Measurements from ENCODE around the gene C2orf92.
"Not testable (repeated sequence)": the region's sequence is repeated elsewhere in the genome, so short reads cannot be mapped to it uniquely, and the experiment has no call there.

The C2orf92 gene

GRCh38 chr2:97669448-97669847, at the start of gene C2orf92:
TSS of gene C2orf92 (plus strand) at chr2:97669713. CDS start at chr2:97669789, 76 bp downstream.
- DNase-seq (ENCODE audit: low spot score): no peak

DNA sequence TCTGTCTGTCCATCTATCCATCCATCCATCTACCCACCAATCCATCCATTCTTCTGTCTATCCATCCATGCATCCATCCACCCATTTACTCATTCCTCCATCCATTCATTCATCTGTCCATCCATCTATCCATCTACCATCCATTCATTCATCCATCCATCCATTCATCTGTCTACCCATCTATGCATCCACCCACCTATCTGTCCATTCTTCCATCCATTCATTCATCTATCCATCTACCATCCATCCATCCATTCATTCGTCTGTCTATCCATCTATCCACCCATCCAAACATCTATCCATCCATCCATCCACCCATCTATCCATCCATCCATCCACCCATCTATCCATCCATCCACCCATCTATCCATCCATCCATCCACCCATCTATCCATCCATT, 49.0 kb upstream of the C2orf92 start:
- DNase-seq (ENCODE audit: low spot score): not testable (repeated sequence)

DNA sequence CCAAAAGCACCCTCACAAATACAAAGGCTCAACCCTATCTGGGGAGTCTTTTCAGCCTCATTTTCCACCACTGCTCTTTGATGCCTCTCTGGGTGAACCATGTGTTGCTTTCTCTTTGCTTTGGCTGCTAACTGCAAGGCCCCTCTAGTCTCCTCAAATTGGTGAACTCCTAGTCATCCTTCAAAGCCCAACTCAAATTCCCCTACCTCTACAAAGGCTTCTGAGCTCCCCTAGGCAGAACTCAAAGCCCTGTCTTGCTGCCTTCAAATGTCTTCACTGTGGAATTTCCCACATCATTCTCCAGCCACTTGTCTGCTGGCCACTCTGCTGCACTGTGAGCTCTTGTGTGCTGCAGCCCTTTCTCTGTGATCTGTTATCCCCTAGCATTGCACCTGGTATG, 46.5 kb upstream of the C2orf92 start:
- DNase-seq (ENCODE audit: low spot score): not testable (repeated sequence)

DNA sequence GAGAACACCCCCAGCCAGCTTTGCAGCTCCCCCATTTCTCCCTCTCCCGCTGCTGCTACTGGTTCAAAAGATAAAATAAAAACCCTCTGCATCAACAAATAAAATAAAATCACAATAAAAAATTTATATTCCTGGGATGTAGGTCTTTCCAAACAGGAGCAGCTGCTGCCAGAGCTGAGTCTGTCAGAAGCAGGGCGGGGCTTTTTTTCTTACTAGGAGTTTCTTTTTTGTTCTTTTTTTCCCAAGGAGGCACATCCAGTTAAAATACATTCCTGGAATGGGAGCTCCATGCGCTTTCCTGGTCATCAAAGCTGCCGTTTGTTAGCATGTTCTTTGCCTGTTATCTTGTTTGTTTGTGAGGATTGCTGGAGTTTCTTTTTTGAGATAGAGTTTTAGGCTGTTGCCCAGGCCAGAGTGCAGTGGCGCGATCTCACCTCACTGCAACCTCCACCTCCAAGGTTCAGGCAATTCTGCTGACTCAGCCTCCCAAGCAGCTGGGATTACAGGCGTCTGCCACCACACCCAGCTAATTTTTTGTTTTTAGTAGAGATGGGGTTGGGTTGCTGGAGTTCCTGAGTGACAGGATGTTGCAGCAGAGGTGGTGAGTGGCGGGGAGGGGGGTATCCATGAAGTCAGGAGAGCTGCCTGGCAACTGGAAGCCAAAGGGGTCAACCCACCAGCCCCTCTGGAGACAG, 44.0 kb upstream of the C2orf92 start:
- not testable (repeated sequence) for DNase-seq (ENCODE audit: low spot score)

DNA sequence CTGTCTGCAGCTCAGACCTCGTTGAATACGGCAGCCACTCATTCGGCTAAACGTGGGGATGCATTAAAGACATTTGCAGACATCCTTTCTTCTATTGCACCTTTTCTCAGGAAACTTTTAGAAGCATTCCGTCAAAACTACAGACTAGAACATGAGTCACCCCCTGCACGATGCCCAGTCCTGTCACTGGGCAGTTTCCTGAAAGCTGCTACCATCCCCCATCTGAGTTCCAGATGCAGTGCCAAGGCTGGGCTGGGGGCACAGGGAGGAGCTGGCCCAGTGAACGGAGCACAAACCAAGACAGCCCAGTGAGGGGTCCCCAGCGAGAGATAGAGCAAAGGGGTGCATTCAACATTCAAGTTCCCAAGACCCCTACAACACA, 43.5 kb upstream of the C2orf92 start:
- not testable (repeated sequence) for DNase-seq (ENCODE audit: low spot score)

DNA sequence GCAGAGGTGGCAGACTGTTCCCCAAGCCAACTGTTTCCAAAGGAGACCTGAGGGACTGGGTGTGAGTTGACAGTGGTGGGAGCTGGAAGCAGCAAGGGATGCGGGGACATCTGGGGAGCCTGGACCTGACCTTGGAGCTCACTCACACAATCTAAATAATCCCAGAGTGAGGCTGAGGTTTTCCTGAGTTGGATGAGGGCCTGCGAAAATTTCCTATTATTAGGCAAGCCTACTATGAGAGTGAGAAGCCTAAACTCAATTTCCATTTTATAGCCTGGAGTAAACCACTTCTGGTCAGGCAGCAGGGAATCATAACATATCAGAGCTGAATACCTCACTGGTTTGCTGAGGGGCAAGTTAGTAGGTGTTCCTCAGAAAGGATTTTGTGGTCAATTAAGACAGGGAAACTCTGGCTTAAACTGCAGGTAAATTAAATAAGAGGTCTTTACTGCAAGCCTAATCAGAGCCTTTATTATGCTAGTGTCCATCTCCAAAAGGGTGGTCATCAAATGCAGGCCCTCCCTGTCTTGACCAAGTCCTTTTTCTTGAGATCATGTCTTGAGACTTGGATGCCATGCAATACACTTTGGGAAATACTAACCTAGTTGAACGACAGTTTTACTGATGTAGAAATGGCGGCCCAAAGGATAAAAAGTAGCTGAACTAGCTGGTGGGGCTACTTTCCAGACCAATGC, 25.3 kb upstream of the C2orf92 start:
- DNase-seq (ENCODE audit: low spot score): no peak

GRCh38 chr2:97645112-97645694, 24.3 kb upstream of the C2orf92 start:
- DNase-seq (ENCODE audit: low spot score): no peak

DNA sequence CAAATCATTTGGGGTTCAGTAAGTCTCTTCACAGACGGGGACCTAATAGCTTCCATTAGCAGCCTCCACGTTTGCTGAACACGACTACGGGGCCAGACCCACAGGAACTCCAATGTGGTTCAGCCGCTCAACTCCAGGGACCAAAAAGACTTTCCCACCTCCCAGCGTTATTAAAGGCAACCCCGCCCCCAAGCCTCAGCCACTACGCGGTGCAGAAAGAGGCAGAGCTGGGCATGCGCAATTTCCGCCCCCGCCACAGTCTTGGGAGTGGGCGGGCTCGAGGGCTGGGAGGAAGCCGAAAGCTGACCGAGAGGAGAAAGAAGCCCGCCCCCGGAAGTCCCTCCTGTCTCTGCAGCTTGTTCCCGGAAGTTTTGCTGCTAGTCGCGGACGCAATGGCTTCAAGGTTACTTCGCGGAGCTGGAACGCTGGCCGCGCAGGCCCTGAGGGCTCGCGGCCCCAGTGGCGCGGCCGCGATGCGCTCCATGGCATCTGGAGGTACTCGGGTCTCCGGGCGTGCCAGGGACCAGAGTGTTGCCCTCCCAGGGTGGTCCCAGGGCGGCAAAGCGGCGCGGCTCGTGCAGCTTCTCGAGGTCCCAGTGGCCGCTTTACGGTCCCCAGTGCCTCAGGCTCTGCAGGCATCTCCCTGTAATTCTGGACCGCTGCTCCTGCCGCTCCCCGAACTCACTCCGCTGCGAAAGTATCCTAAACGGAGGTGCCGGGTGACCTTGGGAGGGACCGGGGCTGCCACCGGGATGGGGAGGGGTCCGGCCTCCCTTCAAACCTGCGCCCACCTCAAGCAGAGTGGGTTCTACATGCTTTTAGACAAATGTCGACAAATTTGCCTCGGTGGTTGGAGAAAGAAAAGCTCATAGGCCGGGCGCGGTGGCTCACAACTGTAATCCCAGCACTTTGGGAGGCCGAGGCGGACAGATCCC, 23.6 kb upstream of the C2orf92 start, which contains the start of gene COX5B:
Gene COX5B, plus strand, starts transcription at position 368 of the 935 bp plus-strand sequence. Its CDS starts 25 bp downstream, at position 393.
- peak; percentile 98 for DNase-seq (ENCODE audit: low spot score)

DNA sequence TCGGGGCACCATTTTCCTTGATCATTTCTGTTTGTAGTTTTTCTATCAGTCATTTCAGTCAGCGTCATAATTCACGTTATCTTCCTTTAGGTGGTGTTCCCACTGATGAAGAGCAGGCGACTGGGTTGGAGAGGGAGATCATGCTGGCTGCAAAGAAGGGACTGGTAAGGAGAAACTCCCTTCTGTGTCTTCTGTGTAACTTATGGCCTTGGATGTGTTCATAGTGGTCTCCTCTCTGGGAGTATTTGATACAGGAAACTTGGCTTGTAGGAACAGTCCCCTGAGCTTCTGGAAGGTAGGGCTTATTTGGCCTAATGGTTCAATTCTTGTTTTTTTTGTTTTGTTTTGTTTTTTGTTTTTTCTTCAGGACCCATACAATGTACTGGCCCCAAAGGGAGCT, 22.5 kb upstream of the C2orf92 start:
- DNase-seq (ENCODE audit: low spot score): no peak

DNA sequence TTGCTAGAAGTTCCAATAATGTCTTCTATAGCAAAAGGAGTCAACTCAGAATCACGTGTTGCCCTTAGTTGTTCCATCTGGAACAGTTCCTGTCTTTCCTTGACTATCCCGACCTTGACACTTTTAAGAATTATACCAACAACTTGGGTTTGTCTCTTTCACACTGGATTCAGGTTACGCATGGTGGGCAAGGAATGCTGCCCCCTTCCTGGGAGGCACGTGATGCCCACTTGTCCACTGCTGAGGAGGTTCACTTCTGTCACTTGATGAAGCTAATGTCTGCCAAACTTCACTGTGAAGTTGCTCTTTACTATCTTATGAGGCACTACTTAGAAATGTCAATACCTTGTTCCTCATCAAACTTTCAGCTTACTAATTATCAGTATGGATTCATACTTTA, 18.4 kb upstream of the C2orf92 start:
- no peak for DNase-seq (ENCODE audit: low spot score)

- DNase-seq (ENCODE audit: low spot score): no peak
Observed at GRCh38 chr2:97653473-97653872, 16.0 kb upstream of the C2orf92 start.

DNA sequence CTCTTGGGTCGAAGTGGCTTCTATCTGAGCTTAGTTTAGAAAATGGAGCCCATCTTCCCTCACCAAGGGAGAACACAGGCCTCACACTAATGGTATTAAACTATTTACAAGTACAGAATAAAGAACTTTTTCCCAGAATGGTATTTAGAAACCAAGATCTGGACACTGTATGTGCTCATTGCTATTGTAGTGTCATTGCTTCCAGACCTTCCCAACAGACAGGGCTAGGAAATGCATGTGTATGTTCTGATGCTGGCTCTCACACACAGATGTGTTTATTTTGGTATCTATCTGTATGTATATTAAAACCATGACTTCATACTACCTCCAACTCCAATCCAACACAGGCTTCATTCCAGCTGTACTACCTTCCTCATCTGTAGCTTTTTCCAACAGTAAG, 15.6 kb upstream of the C2orf92 start:
- DNase-seq (ENCODE audit: low spot score): no peak

DNA sequence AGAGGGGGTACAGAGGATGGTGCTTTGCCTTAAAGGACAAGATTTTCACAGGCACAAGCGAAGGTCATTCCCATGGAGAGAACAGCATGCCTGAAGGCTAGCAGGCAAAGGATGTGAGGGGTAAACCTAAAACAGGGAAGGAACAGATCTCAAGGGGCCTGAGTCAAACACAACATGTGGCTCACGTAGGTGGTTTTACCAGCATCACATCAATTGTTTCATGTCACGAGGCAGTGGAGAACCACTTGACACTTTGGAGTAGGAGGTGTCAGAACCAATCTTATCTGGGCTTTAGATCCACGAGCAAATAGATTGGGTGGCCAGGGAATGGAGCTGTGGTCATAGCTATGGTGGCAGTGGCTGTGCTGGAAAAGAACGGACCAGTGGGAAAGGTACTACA, 15.2 kb upstream of the C2orf92 start:
- no peak for DNase-seq (ENCODE audit: low spot score)

GRCh38 chr2:97654791-97655190, 14.7 kb upstream of the C2orf92 start:
- no peak for DNase-seq (ENCODE audit: low spot score)

DNA sequence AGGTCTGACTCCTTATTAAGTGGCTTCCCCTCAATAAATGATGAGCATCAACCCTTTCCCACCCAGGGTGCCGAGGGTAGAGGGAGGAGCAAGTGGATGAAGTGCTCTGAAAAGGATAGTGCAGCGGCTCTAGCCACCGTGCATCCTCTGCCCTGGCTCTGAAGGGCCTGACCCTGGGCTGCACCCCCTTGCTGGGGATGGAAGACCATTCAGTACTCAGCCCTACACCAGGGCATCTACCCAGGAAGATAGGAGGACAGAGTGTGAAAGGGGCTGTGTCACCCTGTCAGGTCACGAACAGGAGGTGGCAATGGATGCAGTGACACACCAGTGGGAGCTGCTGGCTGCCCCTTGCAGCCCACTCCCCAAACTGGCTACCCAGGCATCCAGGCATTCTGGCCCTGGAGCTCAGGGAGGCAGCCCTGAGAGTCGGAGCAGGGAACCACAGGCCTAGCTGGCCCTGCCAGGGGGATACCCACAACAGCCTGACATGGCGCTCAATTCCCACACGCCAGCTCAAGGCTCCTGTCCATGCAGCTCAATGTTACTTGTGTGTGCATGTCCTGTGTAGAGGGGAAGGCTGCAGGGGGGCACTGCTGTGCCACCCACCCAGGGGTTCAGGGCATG, 13.3 kb upstream of the C2orf92 start:
- no peak for DNase-seq (ENCODE audit: low spot score)

DNA sequence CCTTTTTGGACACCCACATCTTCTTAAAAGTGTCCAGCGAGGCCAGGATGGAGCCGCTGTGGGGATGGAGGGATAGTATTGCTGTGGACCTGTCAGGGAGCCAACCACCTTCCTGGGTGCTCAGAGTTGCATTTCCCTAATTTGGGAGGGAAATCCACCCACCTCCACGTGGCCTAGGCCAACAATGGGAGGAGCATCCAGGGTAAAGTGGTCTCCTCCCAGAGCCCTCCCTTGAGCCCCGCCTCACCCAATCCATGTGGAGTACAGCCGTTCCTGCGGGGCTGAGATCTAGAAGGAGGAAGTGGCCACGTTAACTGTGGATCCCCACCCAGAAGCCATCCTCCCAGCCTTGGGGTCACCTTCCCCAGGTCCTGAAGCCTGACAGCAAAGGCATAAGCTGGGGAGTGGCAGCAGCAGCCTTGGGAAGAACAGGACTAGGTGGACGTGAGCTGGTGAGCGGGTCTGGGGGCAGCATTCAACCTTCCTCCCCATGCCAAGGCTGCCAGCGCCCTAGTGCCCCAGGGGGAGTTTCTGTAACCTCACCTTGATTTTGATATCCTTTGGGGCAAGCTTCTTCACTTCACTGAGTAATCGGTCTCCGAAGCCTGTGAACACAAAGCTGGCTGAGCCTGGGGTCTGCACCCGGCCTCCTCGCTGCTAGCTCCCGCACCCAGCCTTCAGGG, 12.5 kb upstream of the C2orf92 start:
- DNase-seq (ENCODE audit: low spot score): no peak

GRCh38 chr2:97657986-97658690, 11.4 kb upstream of the C2orf92 start:
- DNase-seq (ENCODE audit: low spot score): no peak

DNA sequence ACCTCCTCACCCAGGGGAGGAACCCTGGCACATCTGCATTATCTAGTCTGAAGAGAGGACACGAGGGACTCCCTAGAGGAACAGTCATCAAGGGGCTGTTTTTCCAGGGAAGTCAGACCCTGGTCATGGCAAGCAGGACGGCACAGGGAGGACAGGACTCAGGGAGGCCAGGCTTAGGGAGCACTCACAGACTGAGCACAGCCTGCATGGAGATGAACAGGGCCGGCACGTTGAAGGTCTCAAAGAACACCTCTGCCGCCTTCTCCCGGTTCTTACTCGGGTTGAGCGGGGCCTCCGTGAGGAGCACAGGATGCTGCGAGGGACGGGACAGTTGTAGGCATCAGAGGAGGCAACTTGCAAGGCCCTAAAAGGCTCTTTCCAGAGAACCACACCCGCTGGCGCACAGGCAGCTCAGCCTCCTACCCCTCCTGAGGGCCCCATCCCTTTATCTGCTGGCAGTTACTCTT, 10.8 kb upstream of the C2orf92 start:
- DNase-seq (ENCODE audit: low spot score): no peak

GRCh38 chr2:97659256-97660043, 10.1 kb upstream of the C2orf92 start:
- DNase-seq (ENCODE audit: low spot score): no peak

Data from hepatic stellate cell (primary cell).